Chondrocyte (in vitro differentiated cells): ENCODE results near the gene SEC16A. TPM values are rescaled to one million over a fixed set of nuclear protein-coding genes. Genes with fewer than 3 reads are reported as not detected.

Source experiments
- DNase-seq: peaks from one replicate; pipeline ENCODE4 v3.0.0; 2021; ENCODE audit warnings: mixed read lengths, low spot score
- H3K27ac Mint-ChIP-seq: one replicate; pipeline ENCODE4 v1.8.0; 2021; ENCODE audit warnings: mild to moderate bottlenecking, moderate library complexity, mixed read lengths; ENCODE audit not compliant: unreplicated experiment
- H3K27me3 Mint-ChIP-seq: 2 replicates; pipeline ENCODE4 v1.8.0; 2021; ENCODE audit warnings: low read depth, mixed read lengths
- H3K36me3 Mint-ChIP-seq: 2 replicates; pipeline ENCODE4 v1.8.0; 2021; ENCODE audit warnings: low read depth, mixed read lengths
- H3K4me1 Mint-ChIP-seq: 2 replicates; pipeline ENCODE4 v1.8.0; 2021; ENCODE audit warnings: low read depth, mild to moderate bottlenecking, mixed read lengths
- H3K4me3 Mint-ChIP-seq: one replicate; pipeline ENCODE4 v1.8.0; 2021; ENCODE audit warnings: mild to moderate bottlenecking, moderate library complexity, mixed read lengths; ENCODE audit not compliant: unreplicated experiment
- H3K9me3 Mint-ChIP-seq: 2 replicates; pipeline ENCODE4 v1.8.0; 2021; ENCODE audit warnings: low read depth, mixed read lengths
- CTCF ChIP-seq: fragments of 200-600 bp; sonication (generic); IDR thresholded peaks from 2 replicates; pipeline ENCODE4 v1.5.0; 2021; ENCODE audit warnings: antibody characterized with exemption, mild to moderate bottlenecking, moderate library complexity
- total RNA-seq: library from RNA; stranded (reverse); gene quantifications from 3 replicates; pipeline ENCODE4 v1.2.1, GENCODE V29; 2021

Gene SEC16A
- total RNA-seq, 1 donor from 2014 or later, result 91.7 TPM

GRCh38 chr9:136454026-136454796 is 28.6 kb downstream of the SEC16A start:
- DNase-seq, result no peak
- H3K36me3 Mint-ChIP-seq, result peaks cover 39% of the 10 kb centered on the region
- H3K9me3 Mint-ChIP-seq, result no peaks in the 10 kb centered on the region
- no peak for TF ChIP-seq CTCF
- H3K4me1 Mint-ChIP-seq, result no peaks in the 10 kb centered on the region
- H3K27me3 Mint-ChIP-seq, result no peaks in the 10 kb centered on the region
- H3K4me3 Mint-ChIP-seq, result no peak overlapping the region
- H3K27ac Mint-ChIP-seq, result no peak overlapping the region

DNA sequence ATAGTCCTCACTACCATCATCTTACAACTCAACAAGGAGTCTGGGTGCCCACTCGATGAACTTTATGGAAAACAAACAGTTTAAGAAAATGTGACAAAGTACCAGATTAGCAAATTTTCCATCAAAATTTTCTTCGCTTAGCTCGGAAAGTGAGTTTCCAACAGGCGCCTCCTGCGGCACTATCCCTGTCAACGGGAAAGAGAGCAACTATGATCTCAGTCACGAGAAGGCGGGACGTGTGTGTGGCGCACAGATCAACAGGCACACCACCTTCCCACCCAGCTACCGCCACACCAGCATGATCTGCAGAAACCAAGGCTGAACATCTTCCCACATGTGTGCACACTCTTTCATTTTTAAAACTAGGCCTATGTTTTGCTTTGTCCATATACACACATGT is 29.5 kb downstream of the SEC16A start:
- Mint-ChIP-seq H3K4me1 (no peaks in the 10 kb centered on the region), H3K4me3 (no peak overlapping the region), H3K36me3 (peaks cover 36% of the 10 kb centered on the region), H3K27me3 (no peaks in the 10 kb centered on the region), H3K27ac (no peak overlapping the region), H3K9me3 (no peaks in the 10 kb centered on the region)
- no peak for TF ChIP-seq CTCF
- DNase-seq, result no peak

DNA sequence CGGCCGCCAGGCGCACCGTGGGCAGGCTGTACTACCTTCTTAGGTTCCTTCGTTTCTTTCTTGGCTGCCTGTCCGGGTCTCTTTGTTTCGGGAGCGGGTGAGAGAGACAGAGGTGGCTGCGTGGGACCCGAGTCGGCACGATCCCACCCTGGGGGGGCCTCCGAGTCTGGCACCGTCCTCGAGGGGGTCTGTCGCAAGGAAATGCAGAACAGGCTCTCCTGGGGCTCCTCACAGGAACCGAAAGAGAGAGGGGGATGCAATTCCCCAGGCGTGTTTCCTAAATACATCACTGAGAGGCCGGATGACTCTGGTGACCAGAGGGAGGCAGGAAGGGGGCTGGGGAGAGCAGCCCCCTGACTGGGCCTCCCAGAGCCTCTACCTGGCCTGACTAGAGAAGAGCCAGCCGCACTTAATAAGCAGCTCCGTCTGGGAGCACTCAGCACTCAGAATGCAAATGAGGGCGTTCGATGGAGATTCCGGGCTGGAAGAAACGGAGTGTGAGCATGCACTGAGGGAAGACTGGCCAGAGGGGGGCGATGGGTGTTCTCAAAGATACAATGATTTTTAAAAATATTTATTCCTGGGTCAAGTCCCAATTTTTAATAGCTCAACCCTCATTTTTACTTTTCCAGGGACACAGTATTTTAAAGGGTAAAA is 31.5 kb downstream of the SEC16A start:
- H3K27ac Mint-ChIP-seq, result peak overlapping the region; percentile 8
- H3K4me3 Mint-ChIP-seq, result no peak overlapping the region
- no peaks in the 10 kb centered on the region for H3K4me1 Mint-ChIP-seq
- H3K36me3 Mint-ChIP-seq, result peaks cover 41% of the 10 kb centered on the region
- peak; percentile 22 for TF ChIP-seq CTCF
- DNase-seq, result no peak
- no peaks in the 10 kb centered on the region for H3K9me3 Mint-ChIP-seq
- no peaks in the 10 kb centered on the region for H3K27me3 Mint-ChIP-seq

- Mint-ChIP-seq H3K9me3 (no peaks in the 10 kb centered on the region), H3K4me3 (no peak overlapping the region)
Observed at GRCh38 chr9:136448655-136449054, 34.2 kb downstream of the SEC16A start.

More at GRCh38 chr9:136448655-136449054, 34.2 kb downstream of the SEC16A start:
- no peak for DNase-seq
- no peak overlapping the region for H3K27ac Mint-ChIP-seq
- peaks cover 37% of the 10 kb centered on the region for H3K36me3 Mint-ChIP-seq
- no peaks in the 10 kb centered on the region for H3K27me3 Mint-ChIP-seq
- TF ChIP-seq CTCF, result no peak
- no peaks in the 10 kb centered on the region for H3K4me1 Mint-ChIP-seq
